Ascending aorta (tissue), 2 donors: ENCODE results near the gene SLC1A1. TPM values are rescaled to one million over a fixed set of nuclear protein-coding genes. Genes with fewer than 3 reads are reported as not detected.

ENCODE experiments used
- DNase-seq, 2 donors: peaks; one replicate each; pipeline ENCODE4 v3.0.0-alpha.2; 2019; ENCODE audit warnings: low spot score in 2 of 2
- H3K27ac ChIP-seq, 2 donors: fragments of 200-600 bp; sonication (generic); one replicate each; pipeline ENCODE4 v1.5.1; 2016 to 2017; ENCODE audit warnings: mild to moderate bottlenecking in 1 of 2
- H3K27me3 ChIP-seq: fragments of 200-600 bp; sonication (generic); one replicate; pipeline ENCODE4 v1.5.1; 2017
- H3K36me3 ChIP-seq, 2 donors: fragments of 200-600 bp; sonication (generic); one replicate each; pipeline ENCODE4 v1.5.1; 2016
- H3K4me1 ChIP-seq, 2 donors: fragments of 200-600 bp; sonication (generic); one replicate each; pipeline ENCODE4 v1.5.1; 2016 to 2017; ENCODE audit warnings: mild to moderate bottlenecking in 1 of 2
- H3K4me3 ChIP-seq, 2 donors: fragments of 200-600 bp; sonication (generic); one replicate each; pipeline ENCODE4 v1.5.1; 2016 to 2017; ENCODE audit warnings: mild to moderate bottlenecking in 1 of 2
- H3K9me3 ChIP-seq, 2 donors: fragments of 200-600 bp; sonication (generic); one replicate each; pipeline ENCODE4 v1.5.1; 2016
- CTCF ChIP-seq, 3 experiments: fragments of 200-600 bp in 2 of 3; fragments of 450-650 bp in 1 of 3; sonication (generic) in 2 of 3; IDR thresholded peaks; one replicate each; pipeline ENCODE4 v1.5.1; 2016 to 2019; ENCODE audit warnings: antibody characterized with exemption in 3 of 3, mild to moderate bottlenecking in 1 of 3, moderate library complexity in 1 of 3
- intact Hi-C: fragments of 100-400 bp; cut with DNase I; formaldehyde crosslinking; loops from one replicate; pipeline ENCODE4 v1.15.1; 2023
- total RNA-seq: library from RNA; depleted of rRNA; stranded (reverse); fragments of >200 nt; gene quantifications from one replicate; pipeline ENCODE4 v1.1.0, GENCODE V29; 2016

The SLC1A1 gene
- total RNA-seq, 1 donor from 2014 or later: 6.5 TPM

GRCh38 chr9:4574657-4575243, 84.5 kb downstream of the SLC1A1 start:
- Histone ChIP-seq H3K27ac (no peak overlapping the region), H3K4me3 (no peak overlapping the region), H3K4me1 (peaks cover 0 to 6% of the 10 kb centered on the region in 2 donors), H3K36me3 (peaks cover 0 to 7% of the 10 kb centered on the region in 2 donors), H3K27me3 (no peaks in the 10 kb centered on the region), H3K9me3 (no peaks in the 10 kb centered on the region)
- DNase-seq: no peak
- intact Hi-C loops: no loop called here
- no peak for TF ChIP-seq CTCF (IDR thresholded peaks at IDR 0.05)

GRCh38 chr9:4575997-4576396, 85.7 kb downstream of the SLC1A1 start:
- no peak overlapping the region for H3K27ac ChIP-seq
- no peak overlapping the region for H3K4me3 ChIP-seq
- intact Hi-C loops: no loop called here
- no peaks in the 10 kb centered on the region for H3K9me3 ChIP-seq
- H3K4me1 ChIP-seq: peaks cover 2 to 8% of the 10 kb centered on the region in 2 donors
- DNase-seq: no peak
- no peak for TF ChIP-seq CTCF (IDR thresholded peaks at IDR 0.05)
- H3K36me3 ChIP-seq: peaks cover 0 to 7% of the 10 kb centered on the region in 2 donors
- H3K27me3 ChIP-seq: no peaks in the 10 kb centered on the region

- Histone ChIP-seq H3K4me3 (no peak overlapping the region), H3K27me3 (no peaks in the 10 kb centered on the region), H3K36me3 (peaks cover 0 to 7% of the 10 kb centered on the region in 2 donors), H3K27ac (no peak overlapping the region), H3K4me1 (peaks cover 2 to 10% of the 10 kb centered on the region in 2 donors), H3K9me3 (no peaks in the 10 kb centered on the region)
- no peak for TF ChIP-seq CTCF (IDR thresholded peaks at IDR 0.05)
- DNase-seq: no peak
- intact Hi-C loops: no loop called here
Observed at GRCh38 chr9:4576448-4576847, 86.2 kb downstream of the SLC1A1 start.

GRCh38 chr9:4579001-4579400, 88.7 kb downstream of the SLC1A1 start:
- no peaks in the 10 kb centered on the region for H3K27me3 ChIP-seq
- peaks cover 2 to 15% of the 10 kb centered on the region in 2 donors for H3K36me3 ChIP-seq
- intact Hi-C loops: no loop called here
- DNase-seq: peak in 1 of 2 donors; percentile 9
- H3K4me1 ChIP-seq: peaks cover 2 to 14% of the 10 kb centered on the region in 2 donors
- TF ChIP-seq CTCF (IDR thresholded peaks at IDR 0.05): no peak
- H3K4me3 ChIP-seq: no peak overlapping the region
- peak overlapping the region; percentile 15 to 49 for H3K27ac ChIP-seq
- H3K9me3 ChIP-seq: no peaks in the 10 kb centered on the region

GRCh38 chr9:4581035-4581760, 90.9 kb downstream of the SLC1A1 start:
- no peak overlapping the region for H3K27ac ChIP-seq
- peaks cover 3 to 31% of the 10 kb centered on the region in 2 donors for H3K36me3 ChIP-seq
- TF ChIP-seq CTCF (IDR thresholded peaks at IDR 0.05): no peak
- H3K27me3 ChIP-seq: no peaks in the 10 kb centered on the region
- H3K4me3 ChIP-seq: no peak overlapping the region
- DNase-seq: no peak
- intact Hi-C loops: no loop called here
- no peaks in the 10 kb centered on the region for H3K9me3 ChIP-seq
- H3K4me1 ChIP-seq: peaks cover 2 to 14% of the 10 kb centered on the region in 2 donors
